H9 (cell line): Measurements from ENCODE around the gene SEMA5A. TPM values are rescaled to one million over a fixed set of nuclear protein-coding genes. Genes with fewer than 3 reads are reported as not detected.

Experiments used
- DNase-seq: peaks from one replicate; pipeline ENCODE4 v3.0.0-alpha.2; 2017
- H2AFZ ChIP-seq: one replicate; pipeline ENCODE4 v1.6.1; 2013; ENCODE audit warnings: mild to moderate bottlenecking, low read length, control low read depth, moderate library complexity
- H2AK5ac ChIP-seq: 2 replicates; pipeline ENCODE4 v1.6.1; 2013; ENCODE audit warnings: low read length, control low read depth, mixed read lengths; ENCODE audit not compliant: insufficient read length
- H2BK120ac ChIP-seq: one replicate; pipeline ENCODE4 v1.6.1; 2013; ENCODE audit warnings: low read depth, mild to moderate bottlenecking, low read length, control low read depth, inconsistent platforms; ENCODE audit not compliant: poor library complexity, severe bottlenecking
- H2BK12ac ChIP-seq: 2 replicates; pipeline ENCODE4 v1.6.1; 2013; ENCODE audit warnings: low read length, control low read depth, mixed read lengths, low read depth; ENCODE audit not compliant: insufficient read length
- H2BK15ac ChIP-seq: 2 replicates; pipeline ENCODE4 v1.6.1; 2013; ENCODE audit warnings: low read depth, low read length, control low read depth
- H2BK20ac ChIP-seq: one replicate; pipeline ENCODE4 v1.6.1; 2013; ENCODE audit warnings: low read depth, mild to moderate bottlenecking, low read length, control low read depth, inconsistent platforms; ENCODE audit not compliant: poor library complexity, severe bottlenecking
- H2BK5ac ChIP-seq: 2 replicates; pipeline ENCODE4 v1.6.1; 2013; ENCODE audit warnings: low read length, control low read depth, mixed read lengths; ENCODE audit not compliant: insufficient read length
- H3K14ac ChIP-seq: 2 replicates; pipeline ENCODE4 v1.6.1; 2013; ENCODE audit warnings: low read length, control low read depth; ENCODE audit not compliant: insufficient read depth
- H3K18ac ChIP-seq: 2 replicates; pipeline ENCODE4 v1.6.1; 2013; ENCODE audit warnings: low read depth, mild to moderate bottlenecking, mixed read lengths, low read length, control low read depth; ENCODE audit not compliant: insufficient read length
- H3K23ac ChIP-seq: 2 replicates; pipeline ENCODE4 v1.6.1; 2013; ENCODE audit warnings: low read length, control low read depth, mixed read lengths, low read depth; ENCODE audit not compliant: insufficient read length
- H3K23me2 ChIP-seq: 2 replicates; pipeline ENCODE4 v1.6.1; 2013; ENCODE audit warnings: low read depth, mild to moderate bottlenecking, mixed read lengths, low read length, control low read depth; ENCODE audit not compliant: insufficient read length, poor library complexity, severe bottlenecking
- H3K27ac ChIP-seq: 2 replicates; pipeline ENCODE4 v1.5.1; 2013; ENCODE audit warnings: low read length, control low read depth, mixed read lengths, low read depth; ENCODE audit not compliant: insufficient read length
- H3K27me3 ChIP-seq: 2 replicates; pipeline ENCODE4 v1.6.1; 2013; ENCODE audit warnings: low read length, control low read depth, inconsistent platforms; ENCODE audit not compliant: insufficient read depth
- H3K4ac ChIP-seq: 2 replicates; pipeline ENCODE4 v1.6.1; 2013; ENCODE audit warnings: low read depth, mild to moderate bottlenecking, control low read depth, inconsistent platforms, low read length, moderate library complexity
- H3K4me1 ChIP-seq: 2 replicates; pipeline ENCODE4 v1.6.1; 2013; ENCODE audit warnings: low read length, control low read depth, inconsistent platforms; ENCODE audit not compliant: insufficient read depth
- H3K4me2 ChIP-seq: 2 replicates; pipeline ENCODE4 v1.6.1; 2013; ENCODE audit warnings: low read length, control low read depth, mixed read lengths; ENCODE audit not compliant: insufficient read length, insufficient read depth
- H3K56ac ChIP-seq: 2 replicates; pipeline ENCODE4 v1.6.1; 2013; ENCODE audit warnings: low read depth, mild to moderate bottlenecking, mixed read lengths, low read length, control low read depth; ENCODE audit not compliant: insufficient read length
- H3K79me1 ChIP-seq: 2 replicates; pipeline ENCODE4 v1.6.1; 2013; ENCODE audit warnings: low read depth, mild to moderate bottlenecking, moderate library complexity, low read length, control low read depth, inconsistent platforms; ENCODE audit not compliant: insufficient read depth, poor library complexity, severe bottlenecking
- H3K79me2 ChIP-seq: 2 replicates; pipeline ENCODE4 v1.6.1; 2013; ENCODE audit warnings: low read length, control low read depth, inconsistent platforms; ENCODE audit not compliant: insufficient read depth
- H3K9ac ChIP-seq: 2 replicates; pipeline ENCODE4 v1.6.1; 2013; ENCODE audit warnings: low read length, control low read depth, mixed read lengths; ENCODE audit not compliant: insufficient read length; ENCODE audit errors: extremely low read depth
- H3K9me3 ChIP-seq: one replicate; pipeline ENCODE4 v1.6.1; 2013; ENCODE audit warnings: low read depth, low read length, inconsistent platforms; ENCODE audit not compliant: control insufficient read depth
- H3T11ph ChIP-seq: one replicate; pipeline ENCODE4 v1.6.1; 2013; ENCODE audit warnings: mild to moderate bottlenecking, low read length, control low read depth, inconsistent platforms
- H4K20me1 ChIP-seq: one replicate; pipeline ENCODE4 v1.6.1; 2013; ENCODE audit not compliant: control insufficient read depth, insufficient read length, insufficient read depth
- H4K5ac ChIP-seq: 2 replicates; pipeline ENCODE4 v1.6.1; 2013; ENCODE audit warnings: low read depth, mild to moderate bottlenecking, mixed read lengths, low read length, control low read depth; ENCODE audit not compliant: insufficient read length
- H4K8ac ChIP-seq: replicated peaks from 2 replicates; pipeline ENCODE4 v1.6.1; 2013; ENCODE audit warnings: low read length, control low read depth, mixed read lengths, low read depth; ENCODE audit not compliant: insufficient read length
- H4K91ac ChIP-seq: 2 replicates; pipeline ENCODE4 v1.6.1; 2013; ENCODE audit warnings: low read depth, mild to moderate bottlenecking, moderate library complexity, mixed read lengths, low read length, control low read depth; ENCODE audit not compliant: insufficient read length
- H3K27ac Mint-ChIP-seq, 3 experiments: 2 replicates in 2 of 3; 3 replicates in 1 of 3; pipeline ENCODE4 v1.8.0; 2020 to 2021; ENCODE audit warnings: mixed read lengths in 3 of 3, mild to moderate bottlenecking in 1 of 3, moderate library complexity in 1 of 3
- H3K27me3 Mint-ChIP-seq: 2 replicates; pipeline ENCODE4 v1.8.0; 2021; ENCODE audit warnings: low read depth, mild to moderate bottlenecking, moderate library complexity, mixed read lengths
- H3K36me3 Mint-ChIP-seq, 3 experiments: 2 replicates in 2 of 3; 3 replicates in 1 of 3; pipeline ENCODE4 v1.8.0; 2020 to 2021; ENCODE audit warnings: low read depth in 3 of 3, mixed read lengths in 3 of 3; ENCODE audit not compliant: insufficient read depth in 1 of 3
- H3K4me1 Mint-ChIP-seq, 2 experiments: 2 replicates each; pipeline ENCODE4 v1.8.0; 2020; ENCODE audit warnings: mixed read lengths in 2 of 2
- H3K4me3 Mint-ChIP-seq, 2 experiments: 2 replicates in 1 of 2; 3 replicates in 1 of 2; pipeline ENCODE4 v1.8.0; 2020 to 2021; ENCODE audit warnings: mild to moderate bottlenecking in 2 of 2, mixed read lengths in 2 of 2, moderate library complexity in 1 of 2
- H3K9me3 Mint-ChIP-seq, 2 experiments: 2 replicates in 1 of 2; 3 replicates in 1 of 2; pipeline ENCODE4 v1.8.0; 2020; ENCODE audit warnings: mild to moderate bottlenecking in 2 of 2, mixed read lengths in 2 of 2, moderate library complexity in 1 of 2
- WGBS: extraction: QIAGEN DNeasy Blood & Tissue Kit; methylation state at CpG from one replicate; pipeline ENCODE4 v1.1.7; 2013; ENCODE audit warnings: missing lambda C conversion rate, low lambda C conversion rate, mixed read lengths; ENCODE audit not compliant: insufficient read length; ENCODE audit errors: extremely low coverage; 5-methylcytosine and 5-hydroxymethylcytosine counted together
- total RNA-seq: library from RNA; stranded (reverse); gene quantifications from 2 replicates; pipeline ENCODE4 v1.2.1, GENCODE V29; 2021
- TF ChIP-seq, protein P1 (sequence below): fragments of 200-600 bp; sonication (generic); conservative IDR thresholded peaks from 3 replicates; pipeline ENCODE4 v1.8.0; 2021; ENCODE audit warnings: antibody characterized with exemption, mild to moderate bottlenecking

Gene SEMA5A
- total RNA-seq, 1 experiment from 2014 or later, result 4.3 TPM

DNA sequence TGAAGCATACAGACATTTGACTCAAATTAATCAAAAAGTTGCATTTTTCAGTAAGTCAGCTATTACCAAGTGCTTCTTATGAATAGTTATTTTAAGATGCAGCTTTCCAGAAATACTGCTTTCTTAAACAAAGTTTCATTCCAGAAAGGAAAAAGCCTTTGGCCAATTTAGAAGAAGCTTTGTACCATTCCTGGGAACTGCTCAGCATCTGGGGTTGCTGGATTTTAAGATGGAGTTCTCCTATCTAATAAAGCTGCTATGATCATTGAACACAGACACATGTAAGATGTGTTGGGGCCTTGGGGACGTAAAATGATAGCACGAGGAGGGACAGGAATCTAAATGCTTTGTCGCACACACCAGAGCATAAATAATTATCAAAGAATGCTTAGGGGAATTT lies 130.8 kb downstream of the SEMA5A start:
- TF ChIP-seq, protein P1, sequence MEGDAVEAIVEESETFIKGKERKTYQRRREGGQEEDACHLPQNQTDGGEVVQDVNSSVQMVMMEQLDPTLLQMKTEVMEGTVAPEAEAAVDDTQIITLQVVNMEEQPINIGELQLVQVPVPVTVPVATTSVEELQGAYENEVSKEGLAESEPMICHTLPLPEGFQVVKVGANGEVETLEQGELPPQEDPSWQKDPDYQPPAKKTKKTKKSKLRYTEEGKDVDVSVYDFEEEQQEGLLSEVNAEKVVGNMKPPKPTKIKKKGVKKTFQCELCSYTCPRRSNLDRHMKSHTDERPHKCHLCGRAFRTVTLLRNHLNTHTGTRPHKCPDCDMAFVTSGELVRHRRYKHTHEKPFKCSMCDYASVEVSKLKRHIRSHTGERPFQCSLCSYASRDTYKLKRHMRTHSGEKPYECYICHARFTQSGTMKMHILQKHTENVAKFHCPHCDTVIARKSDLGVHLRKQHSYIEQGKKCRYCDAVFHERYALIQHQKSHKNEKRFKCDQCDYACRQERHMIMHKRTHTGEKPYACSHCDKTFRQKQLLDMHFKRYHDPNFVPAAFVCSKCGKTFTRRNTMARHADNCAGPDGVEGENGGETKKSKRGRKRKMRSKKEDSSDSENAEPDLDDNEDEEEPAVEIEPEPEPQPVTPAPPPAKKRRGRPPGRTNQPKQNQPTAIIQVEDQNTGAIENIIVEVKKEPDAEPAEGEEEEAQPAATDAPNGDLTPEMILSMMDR, result no peak
- no peak overlapping the region for H3K14ac ChIP-seq
- H3K4ac ChIP-seq, result no peak overlapping the region
- H4K20me1 ChIP-seq, result no peaks in the 10 kb centered on the region
- no peak overlapping the region for H4K91ac ChIP-seq
- no peak overlapping the region for H3K4me3 Mint-ChIP-seq
- no peak overlapping the region for H3K23ac ChIP-seq
- no peak overlapping the region for H2BK5ac ChIP-seq
- peaks cover 0 to 5% of the 10 kb centered on the region in 2 experiments; a peak in 2 of 5 replicates for H3K9me3 Mint-ChIP-seq
- H2AFZ ChIP-seq, result no peak overlapping the region
- H2AK5ac ChIP-seq, result no peak overlapping the region
- no peaks in the 10 kb centered on the region for H3K27me3 ChIP-seq
- H3K79me2 ChIP-seq, result no peaks in the 10 kb centered on the region
- H4K5ac ChIP-seq, result no peak overlapping the region
- no peak overlapping the region for H3T11ph ChIP-seq
- peaks cover 0 to 4% of the 10 kb centered on the region in 2 experiments; a peak in 2 of 4 replicates for H3K4me1 Mint-ChIP-seq
- no peak overlapping the region for H3K56ac ChIP-seq
- H3K23me2 ChIP-seq, result no peaks in the 10 kb centered on the region
- H3K4me2 ChIP-seq, result no peak overlapping the region
- H3K9me3 ChIP-seq, result no peaks in the 10 kb centered on the region
- peaks cover 3 to 9% (median 3%) of the 10 kb centered on the region in 3 experiments; a peak in 4 of 7 replicates for H3K36me3 Mint-ChIP-seq
- no peak overlapping the region for H2BK12ac ChIP-seq
- H3K18ac ChIP-seq, result no peak overlapping the region
- no peak overlapping the region for H4K8ac ChIP-seq
- H3K27ac ChIP-seq, result no peak overlapping the region
- H3K27me3 Mint-ChIP-seq, result no peaks in the 10 kb centered on the region
- no peak overlapping the region for H3K27ac Mint-ChIP-seq
- no peak overlapping the region for H2BK20ac ChIP-seq
- no peak for DNase-seq
- no CpG with 5 or more reads among the region's 3 CpGs for WGBS
- no peaks in the 10 kb centered on the region for H3K4me1 ChIP-seq
- H2BK15ac ChIP-seq, result no peak overlapping the region
- no peaks in the 10 kb centered on the region for H3K79me1 ChIP-seq
- H3K9ac ChIP-seq, result no peak overlapping the region
- H2BK120ac ChIP-seq, result no peak overlapping the region
